H9 (cell line): ENCODE data around the gene OSBPL10. TPM values are rescaled to one million over a fixed set of nuclear protein-coding genes. Genes with fewer than 3 reads are reported as not detected.
"Not testable (repeated sequence)": the region's sequence is repeated elsewhere in the genome, so short reads cannot be mapped to it uniquely, and the experiment has no call there.

ENCODE experiments used
- DNase-seq: peaks from one replicate; pipeline ENCODE4 v3.0.0-alpha.2; 2017
- H2AFZ ChIP-seq: one replicate; pipeline ENCODE4 v1.6.1; 2013; ENCODE audit warnings: mild to moderate bottlenecking, low read length, control low read depth, moderate library complexity
- H2AK5ac ChIP-seq: 2 replicates; pipeline ENCODE4 v1.6.1; 2013; ENCODE audit warnings: low read length, control low read depth, mixed read lengths; ENCODE audit not compliant: insufficient read length
- H2BK120ac ChIP-seq: one replicate; pipeline ENCODE4 v1.6.1; 2013; ENCODE audit warnings: low read depth, mild to moderate bottlenecking, low read length, control low read depth, inconsistent platforms; ENCODE audit not compliant: poor library complexity, severe bottlenecking
- H2BK12ac ChIP-seq: 2 replicates; pipeline ENCODE4 v1.6.1; 2013; ENCODE audit warnings: low read length, control low read depth, mixed read lengths, low read depth; ENCODE audit not compliant: insufficient read length
- H2BK15ac ChIP-seq: 2 replicates; pipeline ENCODE4 v1.6.1; 2013; ENCODE audit warnings: low read depth, low read length, control low read depth
- H2BK20ac ChIP-seq: one replicate; pipeline ENCODE4 v1.6.1; 2013; ENCODE audit warnings: low read depth, mild to moderate bottlenecking, low read length, control low read depth, inconsistent platforms; ENCODE audit not compliant: poor library complexity, severe bottlenecking
- H2BK5ac ChIP-seq: 2 replicates; pipeline ENCODE4 v1.6.1; 2013; ENCODE audit warnings: low read length, control low read depth, mixed read lengths; ENCODE audit not compliant: insufficient read length
- H3K14ac ChIP-seq: 2 replicates; pipeline ENCODE4 v1.6.1; 2013; ENCODE audit warnings: low read length, control low read depth; ENCODE audit not compliant: insufficient read depth
- H3K18ac ChIP-seq: 2 replicates; pipeline ENCODE4 v1.6.1; 2013; ENCODE audit warnings: low read depth, mild to moderate bottlenecking, mixed read lengths, low read length, control low read depth; ENCODE audit not compliant: insufficient read length
- H3K23ac ChIP-seq: 2 replicates; pipeline ENCODE4 v1.6.1; 2013; ENCODE audit warnings: low read length, control low read depth, mixed read lengths, low read depth; ENCODE audit not compliant: insufficient read length
- H3K23me2 ChIP-seq: 2 replicates; pipeline ENCODE4 v1.6.1; 2013; ENCODE audit warnings: low read depth, mild to moderate bottlenecking, mixed read lengths, low read length, control low read depth; ENCODE audit not compliant: insufficient read length, poor library complexity, severe bottlenecking
- H3K27ac ChIP-seq: 2 replicates; pipeline ENCODE4 v1.5.1; 2013; ENCODE audit warnings: low read length, control low read depth, mixed read lengths, low read depth; ENCODE audit not compliant: insufficient read length
- H3K27me3 ChIP-seq: 2 replicates; pipeline ENCODE4 v1.6.1; 2013; ENCODE audit warnings: low read length, control low read depth, inconsistent platforms; ENCODE audit not compliant: insufficient read depth
- H3K4ac ChIP-seq: 2 replicates; pipeline ENCODE4 v1.6.1; 2013; ENCODE audit warnings: low read depth, mild to moderate bottlenecking, control low read depth, inconsistent platforms, low read length, moderate library complexity
- H3K4me1 ChIP-seq: 2 replicates; pipeline ENCODE4 v1.6.1; 2013; ENCODE audit warnings: low read length, control low read depth, inconsistent platforms; ENCODE audit not compliant: insufficient read depth
- H3K4me2 ChIP-seq: 2 replicates; pipeline ENCODE4 v1.6.1; 2013; ENCODE audit warnings: low read length, control low read depth, mixed read lengths; ENCODE audit not compliant: insufficient read length, insufficient read depth
- H3K56ac ChIP-seq: 2 replicates; pipeline ENCODE4 v1.6.1; 2013; ENCODE audit warnings: low read depth, mild to moderate bottlenecking, mixed read lengths, low read length, control low read depth; ENCODE audit not compliant: insufficient read length
- H3K79me1 ChIP-seq: 2 replicates; pipeline ENCODE4 v1.6.1; 2013; ENCODE audit warnings: low read depth, mild to moderate bottlenecking, moderate library complexity, low read length, control low read depth, inconsistent platforms; ENCODE audit not compliant: insufficient read depth, poor library complexity, severe bottlenecking
- H3K79me2 ChIP-seq: 2 replicates; pipeline ENCODE4 v1.6.1; 2013; ENCODE audit warnings: low read length, control low read depth, inconsistent platforms; ENCODE audit not compliant: insufficient read depth
- H3K9ac ChIP-seq: 2 replicates; pipeline ENCODE4 v1.6.1; 2013; ENCODE audit warnings: low read length, control low read depth, mixed read lengths; ENCODE audit not compliant: insufficient read length; ENCODE audit errors: extremely low read depth
- H3K9me3 ChIP-seq: one replicate; pipeline ENCODE4 v1.6.1; 2013; ENCODE audit warnings: low read depth, low read length, inconsistent platforms; ENCODE audit not compliant: control insufficient read depth
- H3T11ph ChIP-seq: one replicate; pipeline ENCODE4 v1.6.1; 2013; ENCODE audit warnings: mild to moderate bottlenecking, low read length, control low read depth, inconsistent platforms
- H4K20me1 ChIP-seq: one replicate; pipeline ENCODE4 v1.6.1; 2013; ENCODE audit not compliant: control insufficient read depth, insufficient read length, insufficient read depth
- H4K5ac ChIP-seq: 2 replicates; pipeline ENCODE4 v1.6.1; 2013; ENCODE audit warnings: low read depth, mild to moderate bottlenecking, mixed read lengths, low read length, control low read depth; ENCODE audit not compliant: insufficient read length
- H4K8ac ChIP-seq: replicated peaks from 2 replicates; pipeline ENCODE4 v1.6.1; 2013; ENCODE audit warnings: low read length, control low read depth, mixed read lengths, low read depth; ENCODE audit not compliant: insufficient read length
- H4K91ac ChIP-seq: 2 replicates; pipeline ENCODE4 v1.6.1; 2013; ENCODE audit warnings: low read depth, mild to moderate bottlenecking, moderate library complexity, mixed read lengths, low read length, control low read depth; ENCODE audit not compliant: insufficient read length
- H3K27ac Mint-ChIP-seq, 3 experiments: 2 replicates in 2 of 3; 3 replicates in 1 of 3; pipeline ENCODE4 v1.8.0; 2020 to 2021; ENCODE audit warnings: mixed read lengths in 3 of 3, mild to moderate bottlenecking in 1 of 3, moderate library complexity in 1 of 3
- H3K27me3 Mint-ChIP-seq: 2 replicates; pipeline ENCODE4 v1.8.0; 2021; ENCODE audit warnings: low read depth, mild to moderate bottlenecking, moderate library complexity, mixed read lengths
- H3K36me3 Mint-ChIP-seq, 3 experiments: 2 replicates in 2 of 3; 3 replicates in 1 of 3; pipeline ENCODE4 v1.8.0; 2020 to 2021; ENCODE audit warnings: low read depth in 3 of 3, mixed read lengths in 3 of 3; ENCODE audit not compliant: insufficient read depth in 1 of 3
- H3K4me1 Mint-ChIP-seq, 2 experiments: 2 replicates each; pipeline ENCODE4 v1.8.0; 2020; ENCODE audit warnings: mixed read lengths in 2 of 2
- H3K4me3 Mint-ChIP-seq, 2 experiments: 2 replicates in 1 of 2; 3 replicates in 1 of 2; pipeline ENCODE4 v1.8.0; 2020 to 2021; ENCODE audit warnings: mild to moderate bottlenecking in 2 of 2, mixed read lengths in 2 of 2, moderate library complexity in 1 of 2
- H3K9me3 Mint-ChIP-seq, 2 experiments: 2 replicates in 1 of 2; 3 replicates in 1 of 2; pipeline ENCODE4 v1.8.0; 2020; ENCODE audit warnings: mild to moderate bottlenecking in 2 of 2, mixed read lengths in 2 of 2, moderate library complexity in 1 of 2
- WGBS: extraction: QIAGEN DNeasy Blood & Tissue Kit; methylation state at CpG from one replicate; pipeline ENCODE4 v1.1.7; 2013; ENCODE audit warnings: missing lambda C conversion rate, low lambda C conversion rate, mixed read lengths; ENCODE audit not compliant: insufficient read length; ENCODE audit errors: extremely low coverage; 5-methylcytosine and 5-hydroxymethylcytosine counted together
- total RNA-seq: library from RNA; stranded (reverse); gene quantifications from 2 replicates; pipeline ENCODE4 v1.2.1, GENCODE V29; 2021
- TF ChIP-seq, protein P1 (sequence below): fragments of 200-600 bp; sonication (generic); conservative IDR thresholded peaks from 3 replicates; pipeline ENCODE4 v1.8.0; 2021; ENCODE audit warnings: antibody characterized with exemption, mild to moderate bottlenecking

Gene OSBPL10
- total RNA-seq, 1 experiment from 2014 or later = 42.7 TPM

DNA sequence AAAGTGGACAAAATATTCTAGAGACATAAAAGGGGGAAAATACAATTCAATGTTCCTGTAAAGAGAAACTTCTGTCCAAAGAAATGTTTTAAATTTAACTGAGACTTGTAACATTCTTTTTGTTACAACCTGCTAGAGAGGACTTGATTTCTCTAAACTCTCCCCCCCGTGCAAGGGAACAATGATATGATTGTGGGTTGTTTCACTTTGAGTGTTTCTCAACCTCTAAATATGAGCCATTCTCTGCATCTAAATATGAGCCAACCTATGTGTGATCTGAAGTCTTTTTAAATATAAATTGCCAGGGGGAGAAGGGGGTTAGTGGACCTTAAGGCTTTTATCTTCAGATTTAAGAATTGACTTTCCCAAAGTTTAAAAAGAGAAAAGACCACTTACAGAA is 15.1 kb upstream of the OSBPL10 start:
- Histone ChIP-seq H3K56ac (no peak overlapping the region), H3T11ph (no peak overlapping the region), H3K9me3 (peaks cover under 1% of the 10 kb centered on the region), H3K4me2 (no peak overlapping the region), H3K27me3 (no peaks in the 10 kb centered on the region), H3K4me1 (no peaks in the 10 kb centered on the region), H2BK120ac (no peak overlapping the region), H2AK5ac (no peak overlapping the region), H3K18ac (no peak overlapping the region), H3K4ac (no peak overlapping the region), H4K91ac (no peak overlapping the region), H3K23me2 (no peaks in the 10 kb centered on the region), H3K9ac (no peak overlapping the region), H2BK12ac (no peak overlapping the region), H4K8ac (no peak overlapping the region), H2BK20ac (no peak overlapping the region), H4K5ac (no peak overlapping the region), H2BK15ac (no peak overlapping the region), H2BK5ac (no peak overlapping the region), H3K23ac (no peak overlapping the region), H3K79me2 (no peaks in the 10 kb centered on the region), H3K27ac (no peak overlapping the region), H2AFZ (no peak overlapping the region), H4K20me1 (no peaks in the 10 kb centered on the region), H3K79me1 (no peaks in the 10 kb centered on the region), H3K14ac (no peak overlapping the region)
- H3K36me3 Mint-ChIP-seq = peaks cover 12 to 37% (median 14%) of the 10 kb centered on the region in 3 experiments
- WGBS = no CpG with 5 or more reads among the region's 1 CpG
- no peak overlapping the region for H3K4me3 Mint-ChIP-seq
- no peaks in the 10 kb centered on the region for H3K4me1 Mint-ChIP-seq
- no peaks in the 10 kb centered on the region; the same call in 1 of the 2 replicates for H3K27me3 Mint-ChIP-seq
- H3K9me3 Mint-ChIP-seq = peaks cover 29 to 32% of the 10 kb centered on the region in 2 experiments; a peak in 4 of 5 replicates
- H3K27ac Mint-ChIP-seq = no peak overlapping the region
- DNase-seq = no peak
- TF ChIP-seq, protein P1, sequence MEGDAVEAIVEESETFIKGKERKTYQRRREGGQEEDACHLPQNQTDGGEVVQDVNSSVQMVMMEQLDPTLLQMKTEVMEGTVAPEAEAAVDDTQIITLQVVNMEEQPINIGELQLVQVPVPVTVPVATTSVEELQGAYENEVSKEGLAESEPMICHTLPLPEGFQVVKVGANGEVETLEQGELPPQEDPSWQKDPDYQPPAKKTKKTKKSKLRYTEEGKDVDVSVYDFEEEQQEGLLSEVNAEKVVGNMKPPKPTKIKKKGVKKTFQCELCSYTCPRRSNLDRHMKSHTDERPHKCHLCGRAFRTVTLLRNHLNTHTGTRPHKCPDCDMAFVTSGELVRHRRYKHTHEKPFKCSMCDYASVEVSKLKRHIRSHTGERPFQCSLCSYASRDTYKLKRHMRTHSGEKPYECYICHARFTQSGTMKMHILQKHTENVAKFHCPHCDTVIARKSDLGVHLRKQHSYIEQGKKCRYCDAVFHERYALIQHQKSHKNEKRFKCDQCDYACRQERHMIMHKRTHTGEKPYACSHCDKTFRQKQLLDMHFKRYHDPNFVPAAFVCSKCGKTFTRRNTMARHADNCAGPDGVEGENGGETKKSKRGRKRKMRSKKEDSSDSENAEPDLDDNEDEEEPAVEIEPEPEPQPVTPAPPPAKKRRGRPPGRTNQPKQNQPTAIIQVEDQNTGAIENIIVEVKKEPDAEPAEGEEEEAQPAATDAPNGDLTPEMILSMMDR = no peak

DNA sequence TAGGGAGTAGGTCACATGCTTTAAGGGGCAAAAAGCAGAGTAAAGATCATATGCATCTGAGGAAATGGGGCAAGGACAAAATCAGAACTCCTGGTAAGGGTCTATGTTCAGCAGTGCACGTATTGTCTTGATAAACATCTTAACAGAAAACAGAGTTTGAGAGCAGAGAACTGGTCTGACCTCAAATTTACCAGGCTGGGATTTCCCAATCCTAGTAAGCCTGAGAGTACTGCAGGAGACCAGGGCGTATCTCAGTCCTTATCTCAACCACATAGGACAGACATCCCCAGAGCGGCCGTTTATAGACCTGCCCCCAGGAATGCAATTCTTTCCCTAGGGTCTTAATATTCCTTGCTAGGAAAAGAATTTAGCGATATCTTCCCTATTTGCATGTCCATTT is 14.0 kb upstream of the OSBPL10 start:
- H3K27me3 Mint-ChIP-seq, H3K4me1 ChIP-seq, H3K9ac ChIP-seq, H2AK5ac ChIP-seq, H2AFZ ChIP-seq, H4K8ac ChIP-seq, H4K20me1 ChIP-seq, H3K27me3 ChIP-seq, H3K23me2 ChIP-seq, H3K27ac ChIP-seq, H2BK12ac ChIP-seq, H3K79me1 ChIP-seq, H3K23ac ChIP-seq, H4K5ac ChIP-seq, H4K91ac ChIP-seq, H2BK15ac ChIP-seq, H3T11ph ChIP-seq, H3K4ac ChIP-seq, H2BK5ac ChIP-seq, H3K79me2 ChIP-seq, H3K4me2 ChIP-seq, H3K27ac Mint-ChIP-seq, H3K18ac ChIP-seq, DNase-seq, H3K4me3 Mint-ChIP-seq, H3K56ac ChIP-seq, H3K4me1 Mint-ChIP-seq, H2BK120ac ChIP-seq, H2BK20ac ChIP-seq, H3K14ac ChIP-seq: not testable (repeated sequence)
- peaks cover 10% of the 10 kb centered on the region for H3K9me3 ChIP-seq
- peaks cover 32 to 34% of the 10 kb centered on the region in 2 experiments; a peak in 4 of 5 replicates for H3K9me3 Mint-ChIP-seq
- peaks cover 12 to 37% (median 15%) of the 10 kb centered on the region in 3 experiments for H3K36me3 Mint-ChIP-seq
- WGBS = no CpG with 5 or more reads among the region's 5 CpGs
